Measurements from ENCODE around the gene EPHA1.
"Not testable (repeated sequence)": the region's sequence is repeated elsewhere in the genome, so short reads cannot be mapped to it uniquely, and the experiment has no call there.

Gene EPHA1

DNA sequence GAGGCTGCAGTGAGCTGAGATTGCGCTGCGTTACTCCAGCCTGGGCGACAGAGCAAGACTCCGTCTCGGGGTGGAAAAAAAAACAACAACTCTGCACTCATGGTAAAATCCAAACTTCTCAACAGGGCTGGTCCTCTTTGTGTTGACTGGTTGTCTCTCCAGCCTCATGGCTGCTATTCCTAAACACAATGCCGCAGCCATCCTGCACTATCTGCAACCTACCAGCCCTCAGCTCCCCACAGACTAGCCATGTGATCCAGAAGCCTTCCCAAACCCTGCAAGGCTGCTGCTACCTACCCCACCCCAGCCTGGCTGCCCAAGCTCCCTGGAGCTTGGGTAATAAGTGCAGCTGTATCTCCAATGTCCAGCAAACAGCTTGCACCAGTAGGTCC, 15.8 kb downstream of the EPHA1 start:
- TF ChIP-seq, protein P1, sequence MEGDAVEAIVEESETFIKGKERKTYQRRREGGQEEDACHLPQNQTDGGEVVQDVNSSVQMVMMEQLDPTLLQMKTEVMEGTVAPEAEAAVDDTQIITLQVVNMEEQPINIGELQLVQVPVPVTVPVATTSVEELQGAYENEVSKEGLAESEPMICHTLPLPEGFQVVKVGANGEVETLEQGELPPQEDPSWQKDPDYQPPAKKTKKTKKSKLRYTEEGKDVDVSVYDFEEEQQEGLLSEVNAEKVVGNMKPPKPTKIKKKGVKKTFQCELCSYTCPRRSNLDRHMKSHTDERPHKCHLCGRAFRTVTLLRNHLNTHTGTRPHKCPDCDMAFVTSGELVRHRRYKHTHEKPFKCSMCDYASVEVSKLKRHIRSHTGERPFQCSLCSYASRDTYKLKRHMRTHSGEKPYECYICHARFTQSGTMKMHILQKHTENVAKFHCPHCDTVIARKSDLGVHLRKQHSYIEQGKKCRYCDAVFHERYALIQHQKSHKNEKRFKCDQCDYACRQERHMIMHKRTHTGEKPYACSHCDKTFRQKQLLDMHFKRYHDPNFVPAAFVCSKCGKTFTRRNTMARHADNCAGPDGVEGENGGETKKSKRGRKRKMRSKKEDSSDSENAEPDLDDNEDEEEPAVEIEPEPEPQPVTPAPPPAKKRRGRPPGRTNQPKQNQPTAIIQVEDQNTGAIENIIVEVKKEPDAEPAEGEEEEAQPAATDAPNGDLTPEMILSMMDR (conservative IDR thresholded peaks at IDR 0.05; ENCODE audit: control insufficient read depth, insufficient read depth, low read depth, low read length): no peak
- H3K4me3 ChIP-seq (ENCODE audit: control insufficient read depth, low read depth, low read length): no peak overlapping the region
- peak; percentile 30 for DNase-seq (ENCODE audit: low read depth)

DNA sequence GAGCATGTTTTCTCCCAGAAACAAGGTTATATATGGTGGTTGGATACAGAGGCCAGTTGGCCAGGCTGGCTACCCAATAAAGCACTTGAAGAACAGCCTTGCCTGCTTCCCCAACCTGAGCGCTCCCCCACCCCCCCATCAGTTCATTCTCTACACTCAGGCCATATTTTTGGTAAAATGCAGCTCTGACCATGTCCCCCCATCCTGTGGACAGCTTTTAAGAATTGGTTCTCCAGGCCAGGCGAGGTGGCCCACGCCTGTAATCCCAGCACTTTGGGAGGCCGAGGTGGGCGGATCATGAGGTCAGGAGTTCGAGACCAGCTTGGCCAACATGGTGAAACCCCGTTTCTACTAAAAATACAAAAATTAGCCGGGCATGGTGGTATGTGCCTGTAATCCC, 16.2 kb downstream of the EPHA1 start:
- not testable (repeated sequence) for H3K4me3 ChIP-seq (ENCODE audit: control insufficient read depth, low read depth, low read length); DNase-seq (ENCODE audit: low read depth)

DNA sequence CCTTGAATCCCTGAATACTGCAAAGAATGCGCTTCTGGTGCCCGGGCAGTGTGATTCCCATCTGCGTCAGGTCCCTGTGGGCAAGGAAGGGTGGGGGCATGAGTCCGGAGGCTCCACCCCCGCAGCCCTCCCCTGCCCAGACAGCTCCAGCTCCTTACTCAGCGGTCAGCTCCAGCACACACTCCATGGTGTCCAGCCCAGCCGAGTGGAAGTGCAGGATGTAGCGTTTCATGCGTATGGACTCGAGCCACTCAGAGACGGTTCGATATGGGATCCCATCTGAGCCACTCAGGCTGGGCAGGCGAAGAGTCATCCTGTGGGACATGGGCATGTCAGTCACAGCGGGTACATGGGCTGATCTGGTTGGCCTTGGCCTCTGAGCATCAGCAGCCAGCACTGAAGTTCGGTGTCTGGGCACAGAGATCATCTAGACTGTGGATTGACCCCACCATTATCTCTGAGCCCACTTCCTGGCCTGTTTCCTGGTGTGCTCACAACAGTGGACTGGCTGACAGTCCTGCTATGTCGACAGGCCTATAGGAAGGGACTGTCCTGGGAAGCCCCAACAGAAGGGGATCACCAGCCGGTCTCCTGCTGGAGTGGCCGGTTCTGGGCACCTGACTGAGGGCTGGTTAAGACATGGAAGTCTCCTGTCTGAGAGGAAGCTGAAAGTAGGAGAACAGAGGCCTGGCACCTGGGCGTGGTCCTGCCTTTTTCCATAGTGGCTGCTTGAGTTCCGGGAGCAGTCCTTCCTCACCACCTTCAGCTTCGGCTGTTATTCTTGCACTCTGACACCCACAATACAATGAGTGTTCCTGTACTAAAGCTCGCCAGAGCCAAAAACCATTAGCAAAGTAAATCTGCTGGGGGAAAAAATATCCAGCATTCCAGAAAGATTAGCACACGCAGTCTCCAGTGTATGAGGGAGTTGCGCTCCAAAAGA, 16.9 kb downstream of the EPHA1 start:
- peak; percentile 94 for DNase-seq (ENCODE audit: low read depth)
- TF ChIP-seq, protein P1 (conservative IDR thresholded peaks at IDR 0.05; ENCODE audit: control insufficient read depth, insufficient read depth, low read depth, low read length): no peak
- no peak overlapping the region for H3K4me3 ChIP-seq (ENCODE audit: control insufficient read depth, low read depth, low read length)

DNA sequence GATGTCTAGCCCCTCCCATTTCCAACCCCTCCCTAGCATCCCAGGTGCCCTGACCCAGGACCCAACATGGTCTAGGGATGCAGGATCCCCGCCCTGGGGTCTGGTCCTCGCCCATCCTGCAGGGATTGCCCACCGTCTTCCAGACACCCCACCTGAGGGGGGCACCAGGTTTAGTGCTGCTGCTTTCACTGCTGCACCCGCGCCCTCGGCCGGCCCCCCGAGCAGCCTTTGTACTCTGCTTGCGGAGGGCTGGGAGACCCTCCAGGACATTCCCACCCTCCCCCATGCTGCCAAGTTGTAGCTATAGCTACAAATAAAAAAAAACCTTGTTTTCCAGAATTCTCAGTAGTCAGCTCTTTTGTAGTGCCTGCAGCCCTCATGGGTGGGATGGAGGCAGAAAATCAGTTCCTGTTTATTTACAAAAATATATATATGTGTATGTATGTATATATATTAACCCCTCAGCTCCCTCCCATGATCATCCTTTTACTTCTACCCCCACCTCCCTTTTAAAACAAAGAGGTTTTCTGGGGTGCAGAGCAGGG, 17.8 kb downstream of the EPHA1 start:
- TF ChIP-seq, protein P1 (conservative IDR thresholded peaks at IDR 0.05; ENCODE audit: control insufficient read depth, insufficient read depth, low read depth, low read length): no peak
- DNase-seq (ENCODE audit: low read depth): no peak
- no peak overlapping the region for H3K4me3 ChIP-seq (ENCODE audit: control insufficient read depth, low read depth, low read length)

DNA sequence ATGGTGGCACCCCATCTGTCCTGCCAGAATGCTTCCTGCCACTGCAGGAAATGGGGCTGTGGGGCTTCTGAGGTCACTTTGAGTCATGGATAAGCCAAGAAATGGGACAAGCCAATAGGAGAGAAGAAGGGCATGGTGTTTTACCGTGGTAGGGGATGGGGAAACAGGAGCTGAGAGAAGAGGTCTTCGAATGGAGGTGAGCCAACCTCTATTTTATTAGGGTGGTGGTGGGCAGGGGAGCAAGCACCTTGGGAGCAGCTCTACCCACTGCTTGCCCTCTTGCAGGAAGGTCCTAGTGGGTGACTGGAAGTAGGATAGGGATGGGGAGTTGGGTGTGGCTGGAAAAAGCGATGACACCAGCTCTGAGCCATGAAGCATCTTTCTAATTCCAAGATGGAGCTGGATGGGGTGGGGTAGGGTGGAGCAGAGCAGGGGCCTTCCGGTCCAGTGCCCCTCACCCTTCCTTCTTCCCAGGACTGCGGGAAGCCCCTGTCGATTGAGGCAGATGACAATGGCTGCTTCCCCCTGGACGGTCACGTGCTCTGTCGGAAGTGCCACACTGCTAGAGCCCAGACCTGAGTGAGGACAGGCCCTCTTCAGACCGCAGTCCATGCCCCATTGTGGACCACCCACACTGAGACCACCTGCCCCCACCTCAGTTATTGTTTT, 18.4 kb downstream of the EPHA1 start:
- H3K4me3 ChIP-seq (ENCODE audit: control insufficient read depth, low read depth, low read length): no peak overlapping the region
- DNase-seq (ENCODE audit: low read depth): peak; percentile 33
- TF ChIP-seq, protein P1 (conservative IDR thresholded peaks at IDR 0.05; ENCODE audit: control insufficient read depth, insufficient read depth, low read depth, low read length): no peak

DNA sequence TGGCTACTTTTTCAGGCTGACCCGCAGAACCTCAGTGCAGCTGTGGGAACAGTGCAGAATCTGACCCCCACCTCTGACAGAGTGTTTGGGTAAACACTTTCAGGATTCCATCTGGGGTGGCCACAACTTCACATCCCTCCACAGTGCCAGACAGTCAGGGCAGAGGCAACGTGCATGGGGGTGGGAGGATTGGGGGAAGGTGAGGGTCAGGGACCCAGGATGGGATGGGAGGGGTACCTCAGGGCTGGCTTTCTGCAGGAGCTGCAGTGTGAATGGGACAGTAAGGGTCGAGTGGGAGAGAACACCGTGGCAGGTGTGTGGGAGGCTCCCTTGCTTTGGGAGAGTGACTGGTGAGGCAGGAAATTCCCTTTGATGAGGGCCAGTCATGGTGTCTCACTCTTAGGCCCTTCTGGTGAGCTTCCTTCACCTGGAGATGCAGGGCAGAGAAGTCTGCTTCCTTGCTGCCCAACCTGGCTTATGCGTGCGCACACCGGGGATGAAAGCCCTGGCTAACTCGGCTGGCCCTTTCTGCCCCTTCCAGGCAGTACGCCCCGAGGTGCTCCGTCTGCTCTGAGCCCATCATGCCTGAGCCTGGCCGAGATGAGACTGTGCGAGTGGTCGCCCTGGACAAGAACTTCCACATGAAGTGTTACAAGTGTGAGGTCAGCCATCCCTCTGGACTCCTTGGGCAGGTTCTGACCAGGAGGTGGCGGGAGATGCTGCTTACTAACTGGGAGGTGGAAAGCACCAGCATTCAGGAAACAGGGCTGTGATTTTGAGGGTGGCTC, 19.1 kb downstream of the EPHA1 start:
- TF ChIP-seq, protein P1 (conservative IDR thresholded peaks at IDR 0.05; ENCODE audit: control insufficient read depth, insufficient read depth, low read depth, low read length): peak; percentile 8
- peak; percentile 45 for DNase-seq (ENCODE audit: low read depth)
- H3K4me3 ChIP-seq (ENCODE audit: control insufficient read depth, low read depth, low read length): no peak overlapping the region

Data from fibroblast of mammary gland (primary cell).